Peyer's patch (tissue), 4 donors: ENCODE data around the gene PYGO1. TPM values are rescaled to one million over a fixed set of nuclear protein-coding genes. Genes with fewer than 3 reads are reported as not detected.

ENCODE experiments used
- DNase-seq, 3 donors: peaks; one replicate each; pipeline ENCODE4 v3.0.0-alpha.2; 2017 to 2019
- H3K27ac ChIP-seq, 4 donors: fragments of 200-600 bp; sonication (generic); one replicate each; pipeline ENCODE4 v1.5.1; 2016 to 2019
- H3K27me3 ChIP-seq, 2 donors: fragments of 200-600 bp; sonication (generic); one replicate each; pipeline ENCODE4 v1.5.1; 2019
- H3K36me3 ChIP-seq, 3 donors: fragments of 200-600 bp; sonication (generic); one replicate each; pipeline ENCODE4 v1.5.1; 2016 to 2019
- H3K4me1 ChIP-seq, 4 donors: fragments of 200-600 bp; sonication (generic); one replicate each; pipeline ENCODE4 v1.5.1; 2016 to 2019
- H3K4me3 ChIP-seq, 4 donors: fragments of 200-600 bp; sonication (generic); 1 replicate in 3 of 4; 2 replicates in 1 of 4; pipeline ENCODE4 v1.5.1; 2016 to 2019; ENCODE audit warnings: mild to moderate bottlenecking in 1 of 4
- H3K9me3 ChIP-seq, 4 donors: fragments of 200-600 bp; sonication (generic); one replicate each; pipeline ENCODE4 v1.5.1; 2016 to 2019; ENCODE audit warnings: mild to moderate bottlenecking in 1 of 4
- POLR2A ChIP-seq, 2 donors: fragments of 450-650 bp; IDR thresholded peaks; one replicate each; pipeline ENCODE4 v1.5.1; 2017; ENCODE audit warnings: antibody characterized with exemption in 2 of 2, mild to moderate bottlenecking in 2 of 2, moderate library complexity in 2 of 2
- total RNA-seq, 4 donors: library from RNA; depleted of rRNA; stranded (reverse); fragments of >200 nt; gene quantifications; one replicate each; pipeline ENCODE4 v1.1.0, GENCODE V29; 2016
- TF ChIP-seq, protein P1 (sequence below), 6 experiments: fragments of 450-650 bp in 4 of 6; fragments of 200-600 bp in 2 of 6; sonication (generic) in 1 of 6; IDR thresholded peaks; one replicate each; pipeline ENCODE4 v1.5.1; 2017 to 2019; ENCODE audit warnings: antibody characterized with exemption in 6 of 6, mild to moderate bottlenecking in 3 of 6, moderate library complexity in 1 of 6

Gene PYGO1
- total RNA-seq, 4 donors from 2014 or later = 0.35 to 2.5 (median 0.76) TPM

DNA sequence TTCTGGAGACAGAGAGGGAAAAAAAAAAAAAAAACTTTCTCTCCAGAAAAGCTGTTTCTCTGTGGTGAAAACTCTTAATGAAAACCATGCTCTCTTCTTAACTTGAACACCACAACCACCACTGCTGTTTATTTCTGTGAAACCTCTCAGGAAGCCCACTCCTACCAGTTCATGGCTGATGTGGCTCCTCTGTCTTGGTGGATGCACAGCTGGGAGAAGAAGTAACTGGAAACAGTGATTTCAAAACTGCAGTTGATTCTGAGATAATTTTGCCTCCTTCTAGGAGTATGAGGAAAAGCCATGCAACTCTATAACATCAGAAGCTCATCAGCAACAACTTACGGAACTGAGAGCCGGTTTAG is 40.2 kb upstream of the PYGO1 start:
- TF ChIP-seq, protein P1, sequence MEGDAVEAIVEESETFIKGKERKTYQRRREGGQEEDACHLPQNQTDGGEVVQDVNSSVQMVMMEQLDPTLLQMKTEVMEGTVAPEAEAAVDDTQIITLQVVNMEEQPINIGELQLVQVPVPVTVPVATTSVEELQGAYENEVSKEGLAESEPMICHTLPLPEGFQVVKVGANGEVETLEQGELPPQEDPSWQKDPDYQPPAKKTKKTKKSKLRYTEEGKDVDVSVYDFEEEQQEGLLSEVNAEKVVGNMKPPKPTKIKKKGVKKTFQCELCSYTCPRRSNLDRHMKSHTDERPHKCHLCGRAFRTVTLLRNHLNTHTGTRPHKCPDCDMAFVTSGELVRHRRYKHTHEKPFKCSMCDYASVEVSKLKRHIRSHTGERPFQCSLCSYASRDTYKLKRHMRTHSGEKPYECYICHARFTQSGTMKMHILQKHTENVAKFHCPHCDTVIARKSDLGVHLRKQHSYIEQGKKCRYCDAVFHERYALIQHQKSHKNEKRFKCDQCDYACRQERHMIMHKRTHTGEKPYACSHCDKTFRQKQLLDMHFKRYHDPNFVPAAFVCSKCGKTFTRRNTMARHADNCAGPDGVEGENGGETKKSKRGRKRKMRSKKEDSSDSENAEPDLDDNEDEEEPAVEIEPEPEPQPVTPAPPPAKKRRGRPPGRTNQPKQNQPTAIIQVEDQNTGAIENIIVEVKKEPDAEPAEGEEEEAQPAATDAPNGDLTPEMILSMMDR (IDR thresholded peaks at IDR 0.05) = no peak
- no peak for TF ChIP-seq POLR2A (IDR thresholded peaks at IDR 0.05)
- no peaks in the 10 kb centered on the region for H3K9me3 ChIP-seq
- no peaks in the 10 kb centered on the region for H3K4me1 ChIP-seq
- no peaks in the 10 kb centered on the region for H3K36me3 ChIP-seq
- no peak for DNase-seq
- H3K27ac ChIP-seq = no peak overlapping the region
- no peaks in the 10 kb centered on the region for H3K27me3 ChIP-seq
- no peak overlapping the region for H3K4me3 ChIP-seq

DNA sequence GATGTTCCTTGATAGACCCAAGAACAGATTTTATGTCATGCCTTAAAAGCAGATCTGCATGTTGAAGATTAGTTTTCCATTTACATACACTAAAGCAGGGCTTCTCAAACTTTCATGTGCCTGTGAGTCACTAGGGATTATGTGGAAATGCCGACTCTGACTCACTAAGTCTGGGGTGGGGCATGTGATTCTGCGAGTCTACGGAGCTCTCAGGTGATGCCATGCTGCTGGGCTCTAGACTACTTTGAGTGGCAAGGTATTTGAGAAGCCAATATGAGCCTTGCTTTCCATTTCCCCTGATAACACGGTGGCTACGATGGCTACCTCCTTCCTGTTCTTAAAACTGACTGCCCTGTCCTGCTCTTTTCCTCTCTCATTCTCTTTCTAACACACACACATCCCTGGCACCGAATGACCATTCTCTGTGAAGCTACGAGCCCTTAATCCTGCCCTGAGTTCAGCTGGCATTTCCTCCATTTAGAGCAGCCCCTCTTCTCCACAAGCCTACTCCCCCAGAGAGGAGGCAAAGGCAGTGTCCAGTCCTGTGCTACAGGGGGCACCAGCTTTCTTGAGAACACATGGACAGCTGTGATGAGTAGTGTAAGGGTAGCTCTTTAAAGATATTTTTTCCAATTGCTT is 39.7 kb upstream of the PYGO1 start:
- Histone ChIP-seq H3K27me3 (no peaks in the 10 kb centered on the region), H3K27ac (no peak overlapping the region), H3K4me3 (no peak overlapping the region), H3K36me3 (no peaks in the 10 kb centered on the region), H3K4me1 (no peaks in the 10 kb centered on the region), H3K9me3 (no peaks in the 10 kb centered on the region)
- no peak for TF ChIP-seq POLR2A (IDR thresholded peaks at IDR 0.05)
- TF ChIP-seq, protein P1 (IDR thresholded peaks at IDR 0.05) = no peak
- DNase-seq = no peak

DNA sequence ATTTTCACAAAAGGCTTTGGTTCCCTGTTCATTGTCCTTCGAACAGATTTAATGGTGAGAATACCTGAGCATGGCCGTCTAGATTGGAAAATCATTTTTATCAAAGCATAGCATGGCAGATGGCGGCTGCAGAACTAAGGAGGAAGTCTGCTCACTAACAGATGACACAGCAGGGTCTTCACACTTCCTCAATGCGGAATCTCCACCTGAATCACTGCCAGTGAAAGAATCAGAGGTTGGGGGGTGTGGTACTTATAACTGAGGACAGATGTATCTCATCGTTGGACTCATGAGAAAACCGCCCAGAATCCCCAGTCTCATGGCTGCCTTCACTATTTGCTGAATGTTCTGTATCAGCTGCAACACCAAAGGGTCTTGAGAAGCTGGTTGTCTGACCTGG is 31.6 kb upstream of the PYGO1 start:
- Histone ChIP-seq H3K9me3 (no peaks in the 10 kb centered on the region), H3K36me3 (no peaks in the 10 kb centered on the region), H3K27ac (no peak overlapping the region), H3K4me1 (no peaks in the 10 kb centered on the region), H3K4me3 (no peak overlapping the region), H3K27me3 (no peaks in the 10 kb centered on the region)
- TF ChIP-seq, protein P1 (IDR thresholded peaks at IDR 0.05) = no peak
- no peak for DNase-seq

DNA sequence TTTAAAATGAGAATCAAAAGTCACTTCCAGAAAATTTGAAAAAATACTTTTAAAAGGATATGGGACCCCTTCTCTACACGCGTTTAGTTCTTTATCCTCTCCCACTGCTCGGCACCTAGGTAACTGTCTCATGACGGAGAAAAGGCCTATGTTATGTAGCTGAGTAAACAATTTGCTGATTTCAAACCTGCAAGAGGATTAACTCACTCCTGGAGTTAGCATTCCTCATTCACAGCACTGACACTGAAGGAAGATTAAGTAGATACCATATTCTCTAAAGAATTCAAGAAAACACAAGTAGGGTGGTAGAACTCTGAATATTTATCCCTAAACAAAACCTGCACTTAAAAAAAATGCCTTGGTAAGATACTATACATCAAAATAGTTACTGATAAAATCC is 30.2 kb upstream of the PYGO1 start:
- Histone ChIP-seq H3K27me3 (no peaks in the 10 kb centered on the region), H3K36me3 (no peaks in the 10 kb centered on the region), H3K27ac (no peak overlapping the region), H3K4me3 (no peak overlapping the region), H3K9me3 (no peaks in the 10 kb centered on the region), H3K4me1 (no peaks in the 10 kb centered on the region)
- DNase-seq = no peak
- TF ChIP-seq, protein P1 (IDR thresholded peaks at IDR 0.05) = no peak
- TF ChIP-seq POLR2A (IDR thresholded peaks at IDR 0.05) = no peak

DNA sequence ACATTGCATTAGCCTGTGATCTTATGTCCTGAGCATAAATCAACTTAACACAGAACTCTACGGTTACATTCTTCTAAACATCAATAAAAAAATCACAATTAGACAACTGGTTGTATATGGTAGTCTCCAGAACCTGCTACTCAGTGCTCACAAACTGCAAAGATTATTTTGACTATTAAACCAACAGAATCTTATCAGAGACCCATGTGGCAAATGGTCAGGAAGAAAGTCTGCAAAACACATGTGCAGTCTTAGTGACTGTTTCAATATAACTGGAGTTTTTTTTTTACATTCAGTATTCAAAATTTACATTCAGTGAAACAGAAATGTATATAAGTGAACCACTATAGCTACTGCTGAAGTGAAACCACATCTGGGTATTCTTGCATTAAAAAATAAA is 27.3 kb upstream of the PYGO1 start:
- no peaks in the 10 kb centered on the region for H3K36me3 ChIP-seq
- TF ChIP-seq, protein P1 (IDR thresholded peaks at IDR 0.05) = no peak
- no peak for TF ChIP-seq POLR2A (IDR thresholded peaks at IDR 0.05)
- no peaks in the 10 kb centered on the region for H3K4me1 ChIP-seq
- no peak for DNase-seq
- H3K27me3 ChIP-seq = no peaks in the 10 kb centered on the region
- no peak overlapping the region for H3K27ac ChIP-seq
- H3K9me3 ChIP-seq = no peaks in the 10 kb centered on the region
- no peak overlapping the region for H3K4me3 ChIP-seq

DNA sequence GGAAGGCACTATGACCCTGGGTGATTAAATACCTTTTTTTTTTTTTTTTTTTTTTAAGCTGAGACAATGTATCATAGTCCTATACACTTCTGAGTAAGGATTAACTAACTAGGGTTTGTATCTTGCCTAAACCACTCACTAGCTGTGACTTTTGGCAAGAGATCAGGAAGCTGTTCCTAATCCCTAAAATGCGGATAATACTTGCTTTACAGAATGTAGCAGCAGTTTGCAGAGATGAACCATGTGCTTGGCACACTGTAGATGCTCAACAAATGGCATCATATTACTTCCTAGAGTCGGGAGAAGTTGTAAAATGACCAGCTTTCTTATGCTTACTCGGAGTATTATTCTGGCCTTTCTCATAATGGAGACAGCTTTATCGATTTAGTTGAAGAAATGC is 25.6 kb upstream of the PYGO1 start:
- Histone ChIP-seq H3K27me3 (no peaks in the 10 kb centered on the region), H3K4me1 (no peaks in the 10 kb centered on the region), H3K9me3 (no peaks in the 10 kb centered on the region), H3K36me3 (no peaks in the 10 kb centered on the region), H3K4me3 (no peak overlapping the region), H3K27ac (no peak overlapping the region)
- DNase-seq = no peak
- TF ChIP-seq POLR2A (IDR thresholded peaks at IDR 0.05) = no peak
- TF ChIP-seq, protein P1 (IDR thresholded peaks at IDR 0.05) = no peak
